GM21576 (cell line): ENCODE data around the gene SH3RF3.

Experiments used
- ATAC-seq: cut with Tn5 transposase; IDR thresholded peaks from one replicate; pipeline ENCODE4 v1.9.1; 2021; ENCODE audit warnings: mild to moderate bottlenecking, moderate library complexity; ENCODE audit not compliant: unreplicated experiment

SH3RF3 gene

DNA sequence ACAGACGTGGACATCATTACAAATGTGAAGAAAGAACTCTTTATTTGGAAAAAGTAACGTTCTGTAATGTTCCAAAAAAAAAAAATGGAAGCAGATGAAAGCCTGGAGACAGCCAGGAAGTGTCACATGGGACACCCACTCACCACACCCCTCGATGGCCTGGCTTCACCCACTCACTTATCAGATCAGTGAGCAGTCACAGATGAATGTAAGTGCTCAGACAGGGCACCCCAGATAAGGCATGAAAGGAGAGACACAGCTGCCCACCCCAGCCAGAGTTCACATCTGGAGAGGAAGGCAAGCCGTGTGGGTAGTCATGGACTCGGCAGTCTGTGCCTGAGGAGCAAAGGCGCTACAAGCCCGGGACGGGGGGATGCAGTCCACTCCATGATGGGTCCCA is 379.6 kb downstream of the SH3RF3 start:
- no peak for ATAC-seq

DNA sequence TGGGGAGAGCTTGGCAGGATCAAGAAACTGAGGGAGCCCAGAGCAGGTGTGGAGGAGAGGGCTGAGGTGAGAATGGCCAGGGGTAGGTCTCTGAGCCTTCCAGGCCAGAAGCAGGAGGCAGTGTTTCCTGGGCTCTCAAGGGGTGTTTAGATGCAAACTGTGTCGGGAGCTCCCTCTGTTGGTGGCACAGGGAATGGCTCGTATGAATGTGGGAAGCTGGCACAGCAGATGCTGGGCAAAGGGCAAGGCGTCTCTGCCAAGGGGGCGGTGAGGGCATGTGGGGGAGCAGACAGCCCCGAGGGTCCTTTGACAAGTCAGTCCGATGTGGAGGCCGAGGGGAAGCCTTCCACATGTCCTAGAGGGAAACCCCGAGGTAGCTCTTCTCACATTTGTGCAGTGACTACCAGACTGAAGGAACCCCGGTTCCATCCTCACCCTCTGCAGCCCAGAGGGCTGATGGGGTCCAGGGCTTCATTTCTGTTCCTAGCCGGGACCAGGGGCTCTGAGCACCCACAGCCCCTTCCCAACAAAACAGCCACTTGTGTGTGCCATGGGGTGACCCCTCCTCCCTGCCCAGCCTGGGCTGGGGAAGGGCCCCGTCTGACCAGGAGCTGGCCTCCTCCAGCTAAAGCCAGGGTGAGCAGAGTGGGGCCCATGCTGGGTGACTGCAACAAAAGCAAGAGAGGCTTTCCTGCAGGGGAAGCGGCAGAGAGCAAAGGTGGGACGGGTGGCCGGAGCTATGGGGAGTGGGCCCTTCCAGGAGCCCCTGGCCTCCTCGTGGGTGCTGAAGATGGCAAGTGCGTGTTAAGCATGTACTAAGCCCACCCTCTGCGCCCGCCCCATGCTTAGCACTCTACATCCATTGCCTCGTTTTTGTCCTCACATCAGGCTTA is 381.4 kb downstream of the SH3RF3 start:
- no peak for ATAC-seq

DNA sequence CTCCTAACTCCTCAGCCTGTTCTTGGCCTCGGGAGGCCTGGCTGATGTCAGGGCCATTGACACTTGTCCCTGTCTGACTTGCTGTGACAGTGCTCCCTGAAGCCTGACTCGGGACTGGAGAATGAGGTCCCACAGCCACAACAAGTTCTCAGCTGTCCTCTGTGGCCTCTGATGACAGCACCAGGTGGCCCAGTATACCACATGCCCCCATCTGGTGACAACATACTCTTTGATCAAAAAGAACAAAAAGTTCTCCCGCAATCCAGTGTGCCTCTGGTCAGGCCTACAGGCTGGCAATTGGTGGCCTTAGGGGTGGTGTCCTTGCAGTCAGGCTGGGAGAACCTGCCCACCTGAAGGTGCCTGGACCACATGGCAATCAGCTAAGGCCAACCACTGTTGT is 382.2 kb downstream of the SH3RF3 start:
- ATAC-seq = no peak

- ATAC-seq = no peak
These were observed 383.1 kb downstream of the SH3RF3 start for GRCh38 chr2:109512076-109512475.

GRCh38 chr2:109513230-109513629 is 384.2 kb downstream of the SH3RF3 start:
- no peak for ATAC-seq

- peak; percentile 66 for ATAC-seq
These were observed 385.0 kb downstream of the SH3RF3 start for GRCh38 chr2:109513749-109514588.

DNA sequence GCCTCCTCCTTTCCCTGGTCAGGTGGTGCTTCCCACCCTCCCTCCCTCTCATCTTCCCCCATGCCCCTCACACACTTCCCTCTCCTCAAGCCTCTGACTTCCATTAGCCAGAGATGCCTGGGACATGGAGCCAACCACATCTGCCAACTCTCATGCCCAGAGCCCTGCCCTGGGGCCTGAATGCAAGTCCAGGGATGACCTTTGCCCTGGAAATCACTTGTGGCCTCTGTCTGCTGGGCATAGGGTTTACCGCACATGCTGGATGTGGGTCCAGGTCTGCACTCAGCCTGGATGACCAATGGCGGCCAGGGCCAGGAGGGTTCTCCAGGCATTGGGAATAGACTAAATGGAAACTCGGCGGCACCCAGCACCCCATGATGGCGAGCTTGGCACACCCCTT is 385.9 kb downstream of the SH3RF3 start:
- ATAC-seq = no peak

DNA sequence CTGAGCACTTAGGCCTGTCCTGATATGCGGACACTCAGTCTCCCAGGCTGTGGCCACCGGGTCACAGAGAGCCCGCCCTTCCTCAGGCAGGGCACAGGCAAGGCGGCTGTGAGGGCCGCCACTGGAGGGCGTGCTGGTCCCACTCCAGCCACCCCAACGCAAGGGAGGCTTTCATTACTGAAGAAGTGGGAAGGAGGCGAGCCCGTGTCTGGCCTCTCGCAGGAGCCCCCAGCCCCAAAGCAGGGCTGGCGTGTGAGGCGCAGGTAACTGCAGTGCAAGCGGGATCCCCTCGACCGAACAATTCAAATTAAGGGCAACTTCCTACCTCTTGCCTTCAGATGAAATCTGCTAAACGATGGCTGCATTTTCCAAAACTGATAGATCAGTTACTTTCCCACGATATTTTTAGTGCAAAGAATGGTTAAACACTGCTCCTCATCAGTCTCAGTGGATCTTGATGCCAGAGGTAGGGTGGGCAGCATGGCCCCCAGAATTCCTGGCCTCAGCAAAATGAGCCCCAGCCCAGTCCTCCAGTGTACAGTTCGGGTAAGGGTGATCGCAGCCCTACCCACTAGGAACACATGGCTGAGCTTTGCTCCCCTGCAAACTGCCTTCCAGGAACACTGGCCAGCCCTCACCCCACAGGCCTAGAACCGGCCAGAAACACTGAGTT is 387.6 kb downstream of the SH3RF3 start:
- no peak for ATAC-seq

DNA sequence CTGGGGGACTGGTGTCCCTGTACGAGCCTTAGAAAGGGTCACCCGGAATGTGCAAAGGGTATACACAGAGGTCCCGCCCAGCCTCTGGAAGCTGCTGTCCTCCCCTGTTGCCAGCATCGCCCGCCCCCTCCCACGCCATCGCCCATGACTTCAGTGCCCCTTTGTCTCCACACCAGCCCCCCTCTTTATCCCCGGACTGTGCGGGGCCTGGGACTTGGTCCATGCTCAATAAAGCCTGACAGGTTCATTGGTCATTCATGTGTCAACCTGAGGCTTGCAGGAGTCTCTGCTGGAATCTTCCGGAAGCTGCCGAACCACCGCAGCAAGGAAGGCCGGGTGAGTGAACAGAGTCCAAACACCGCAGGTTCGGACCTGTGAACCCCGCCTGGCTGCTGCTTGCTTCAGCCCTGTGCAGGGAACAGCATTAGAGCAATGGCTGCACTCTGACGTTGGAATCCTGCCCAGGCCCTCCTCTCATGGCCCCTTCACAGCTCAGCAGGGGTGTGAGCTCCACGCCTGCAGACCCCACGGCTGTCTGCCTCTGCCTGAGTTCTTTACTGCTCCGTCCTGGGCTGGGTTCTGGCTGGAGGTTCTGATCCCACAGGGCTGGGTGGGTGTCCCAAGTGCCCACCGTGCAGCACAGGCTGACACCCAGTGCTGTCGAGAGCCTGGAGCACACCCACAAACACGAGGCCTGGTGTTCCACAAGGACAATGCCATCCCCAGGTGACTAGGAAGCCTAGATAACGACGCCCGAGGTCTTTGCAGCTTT is 388.3 kb downstream of the SH3RF3 start:
- no peak for ATAC-seq

GRCh38 chr2:109519513-109519912 is 390.5 kb downstream of the SH3RF3 start:
- ATAC-seq = no peak

GRCh38 chr2:109521233-109522062 is 392.4 kb downstream of the SH3RF3 start:
- no peak for ATAC-seq

- ATAC-seq = no peak
These were observed 393.0 kb downstream of the SH3RF3 start for GRCh38 chr2:109522063-109522374.

DNA sequence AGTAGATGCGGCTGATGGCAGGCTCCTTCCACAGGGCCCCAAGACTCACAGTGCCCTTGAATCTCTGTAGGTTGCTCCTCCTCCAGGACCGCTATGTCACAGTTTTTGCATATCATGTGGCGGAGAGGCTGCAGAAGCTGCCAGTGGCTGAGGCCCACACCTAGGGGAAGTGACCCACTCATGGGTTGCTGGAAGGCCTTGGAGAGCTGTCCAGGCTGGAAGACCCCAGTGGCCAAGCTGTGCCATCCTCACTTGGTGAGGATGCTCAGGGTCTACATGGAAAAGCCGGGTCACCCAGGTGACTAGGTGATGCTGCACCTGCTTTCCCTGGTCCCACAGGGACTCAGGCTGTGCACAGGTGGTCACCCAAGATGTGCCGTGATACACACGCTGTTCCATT is 394.1 kb downstream of the SH3RF3 start:
- ATAC-seq = no peak

- no peak for ATAC-seq
These were observed 394.7 kb downstream of the SH3RF3 start for GRCh38 chr2:109523536-109524361.

- ATAC-seq = no peak
These were observed 396.8 kb downstream of the SH3RF3 start for GRCh38 chr2:109525836-109526235.

DNA sequence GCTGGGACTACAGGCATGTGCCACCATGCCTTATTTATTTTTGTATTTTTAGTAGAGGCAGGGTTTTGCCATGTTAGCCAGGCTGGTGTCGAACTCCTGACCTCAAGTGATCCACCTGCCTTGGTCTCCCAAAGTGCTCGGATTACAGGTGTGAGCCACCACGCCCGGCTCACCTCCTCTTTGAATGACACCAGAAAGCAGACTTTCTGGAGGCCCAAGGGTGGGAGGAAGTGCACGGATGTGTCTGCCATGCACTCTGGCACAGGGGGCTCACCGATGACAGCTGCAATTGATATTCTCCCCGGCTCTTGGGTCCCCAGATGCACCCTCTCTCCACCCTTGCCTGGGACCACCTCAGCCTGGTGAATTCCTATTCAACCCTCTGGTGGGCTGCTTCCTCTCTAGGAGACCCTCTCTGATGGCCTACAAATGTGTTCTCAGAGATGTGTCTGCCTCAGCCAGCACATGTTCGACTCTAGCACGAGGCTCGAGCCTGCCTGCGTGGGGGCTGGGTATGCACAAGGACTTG is 397.5 kb downstream of the SH3RF3 start:
- no peak for ATAC-seq

DNA sequence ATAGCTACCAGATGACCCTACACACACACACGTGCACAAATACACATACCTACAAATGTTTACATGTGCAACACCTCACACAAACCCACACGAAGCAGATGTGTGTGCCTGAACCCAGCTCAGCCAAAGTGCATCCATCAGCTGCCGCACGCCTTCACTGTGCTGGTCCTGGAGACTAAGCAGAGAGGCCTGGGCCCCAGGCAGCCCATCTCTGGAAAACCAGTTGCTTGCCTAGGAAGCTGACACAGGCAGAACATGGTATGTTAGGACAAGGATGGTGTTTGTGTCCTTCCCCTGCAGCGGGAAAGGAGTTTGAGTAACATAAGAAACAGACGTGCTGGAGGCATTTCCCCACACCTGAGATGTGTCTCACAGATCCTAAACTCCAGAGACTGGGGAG is 398.1 kb downstream of the SH3RF3 start:
- ATAC-seq = no peak

DNA sequence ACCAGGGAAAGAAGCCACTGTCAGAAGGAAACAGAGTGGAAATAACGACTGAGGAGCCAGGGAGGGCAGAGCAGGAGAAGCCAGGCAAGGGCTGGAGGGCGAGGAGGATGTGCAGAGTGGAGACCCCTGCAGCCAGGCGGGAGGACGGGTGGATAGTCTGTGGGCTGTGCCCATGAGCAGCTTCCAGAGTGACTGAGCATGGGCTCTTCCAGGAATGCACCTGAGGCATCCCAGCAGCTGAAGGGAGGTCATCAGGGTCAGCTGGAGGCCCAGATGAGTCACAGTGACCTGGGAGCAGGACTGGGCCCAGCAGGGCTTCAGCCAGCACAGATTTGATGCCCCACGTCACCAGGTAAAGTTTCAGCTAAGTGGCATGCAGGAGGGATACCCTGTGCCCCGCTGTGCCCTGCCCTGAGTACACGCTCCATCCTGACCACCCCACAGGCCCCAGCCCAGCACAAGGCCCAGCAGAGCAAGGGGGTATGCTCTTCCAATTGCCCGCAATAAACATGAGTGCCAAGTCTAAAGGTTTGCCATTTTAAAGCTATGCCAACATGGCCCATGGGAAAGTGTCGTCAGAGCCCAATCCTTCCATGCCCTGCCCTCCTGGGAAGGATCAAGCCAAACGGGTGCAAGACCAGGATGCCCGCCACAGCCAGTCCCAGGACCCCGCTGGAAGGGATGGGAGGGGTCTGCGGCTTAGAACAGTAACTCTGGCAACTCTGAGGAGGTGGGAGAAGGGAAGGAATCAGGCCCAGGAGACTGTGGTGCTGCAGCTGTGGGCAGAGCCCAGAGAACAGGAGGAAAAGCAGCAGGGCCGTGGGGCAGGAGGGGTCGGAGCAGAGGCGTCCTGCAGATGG is 399.1 kb downstream of the SH3RF3 start:
- no peak for ATAC-seq
